Measurements from ENCODE around the gene KLHL20. TPM values are rescaled to one million over a fixed set of nuclear protein-coding genes. Genes with fewer than 3 reads are reported as not detected.
"Not testable (repeated sequence)": the region's sequence is repeated elsewhere in the genome, so short reads cannot be mapped to it uniquely, and the experiment has no call there.

KLHL20 gene
- 27.9 TPM for total RNA-seq
- polyA plus RNA-seq, result 10 to 100 TPM; 19.0 to 30.6 (median 22.1) TPM

GRCh38 chr1:173714759-173715537, at the start of gene KLHL20:
Gene KLHL20 (plus strand): TSS chr1:173714981. CDS start chr1:173716044, 1,063 bp downstream.
- H3K4me3 Mint-ChIP-seq, result peak within 1 kb of the TSS; percentile 91 to 99 (median 98)
- no peaks in the 10 kb centered on the region for H3K36me3 Mint-ChIP-seq
- peaks cover 15 to 37% (median 23%) of the 10 kb centered on the region in 4 donors for H3K4me1 Mint-ChIP-seq
- H3K9me3 ChIP-seq (ENCODE audit: control insufficient read depth in 2 of 2, low read length in 2 of 2), result no peaks in the 10 kb centered on the region
- DNase-seq, result peak; percentile 80 to 95 (median 89)
- peaks cover 30% of the 10 kb centered on the region for H3K4me1 ChIP-seq (ENCODE audit: control insufficient read depth, insufficient read depth, low read length, poor library complexity, severe bottlenecking)
- peaks cover 0 to 2% (median 0%) of the 10 kb centered on the region in 7 donors for H3K9me3 Mint-ChIP-seq
- peak; percentile 97 to 98 for ATAC-seq (ENCODE audit: low read depth in 2 of 2)
- peaks cover 22% of the 10 kb centered on the region for H3K27me3 ChIP-seq (ENCODE audit: control insufficient read depth, insufficient read depth, low read length)
- peak within 1 kb of the TSS; percentile 93 to 98 (median 96) for H3K27ac Mint-ChIP-seq
- peaks cover 18% of the 10 kb centered on the region for H3K27me3 Mint-ChIP-seq
- peak within 1 kb of the TSS; percentile 87 for H3K27ac ChIP-seq (ENCODE audit: insufficient read depth, low read length, poor library complexity, severe bottlenecking)
- H3K4me3 ChIP-seq (ENCODE audit: low read depth, low read length), result peak within 1 kb of the TSS; percentile 99
- peaks cover 3% of the 10 kb centered on the region for H3K36me3 ChIP-seq (ENCODE audit: control insufficient read depth, insufficient read depth, low read length)

- Histone ChIP-seq H3K9me3 (ENCODE audit: control insufficient read depth in 2 of 2, low read length in 2 of 2) (no peaks in the 10 kb centered on the region), H3K27me3 (ENCODE audit: control insufficient read depth, insufficient read depth, low read length) (peaks cover 9% of the 10 kb centered on the region), H3K4me3 (ENCODE audit: low read depth, low read length) (no peak overlapping the region), H3K36me3 (ENCODE audit: control insufficient read depth, insufficient read depth, low read length) (no peaks in the 10 kb centered on the region), H3K4me1 (ENCODE audit: control insufficient read depth, insufficient read depth, low read length, poor library complexity, severe bottlenecking) (no peaks in the 10 kb centered on the region), H3K27ac (ENCODE audit: insufficient read depth, low read length, poor library complexity, severe bottlenecking) (no peak overlapping the region)
- ATAC-seq (ENCODE audit: low read depth in 2 of 2) (no peak), DNase-seq (no peak)
- Mint-ChIP-seq H3K4me3 (no peak overlapping the region), H3K27ac (no peak overlapping the region), H3K27me3 (peaks cover 68% of the 10 kb centered on the region), H3K9me3 (peaks cover 0 to 4% (median 0%) of the 10 kb centered on the region in 7 donors), H3K4me1 (peaks cover 0 to 7% (median 3%) of the 10 kb centered on the region in 4 donors), H3K36me3 (no peaks in the 10 kb centered on the region)
Measured at GRCh38 chr1:173666646-173667045, 48.1 kb upstream of the KLHL20 start.

- Histone ChIP-seq H3K9me3 (ENCODE audit: control insufficient read depth in 2 of 2, low read length in 2 of 2) (no peaks in the 10 kb centered on the region), H3K27me3 (ENCODE audit: control insufficient read depth, insufficient read depth, low read length) (peaks cover 5% of the 10 kb centered on the region), H3K27ac (ENCODE audit: insufficient read depth, low read length, poor library complexity, severe bottlenecking) (no peak within 1 kb of the TSS), H3K36me3 (ENCODE audit: control insufficient read depth, insufficient read depth, low read length) (no peaks in the 10 kb centered on the region), H3K4me1 (ENCODE audit: control insufficient read depth, insufficient read depth, low read length, poor library complexity, severe bottlenecking) (no peaks in the 10 kb centered on the region), H3K4me3 (ENCODE audit: low read depth, low read length) (no peak within 1 kb of the TSS)
- peak within 1 kb of the TSS in 3 of 4 donors; percentile 20 to 57 (median 21) for H3K4me3 Mint-ChIP-seq
- peaks cover 0 to 7% (median 3%) of the 10 kb centered on the region in 4 donors for H3K4me1 Mint-ChIP-seq
- no peaks in the 10 kb centered on the region for H3K36me3 Mint-ChIP-seq
- H3K27me3 Mint-ChIP-seq, result peaks cover 58% of the 10 kb centered on the region
- DNase-seq (peak in 1 of 3 donors; percentile 9), ATAC-seq (ENCODE audit: low read depth in 2 of 2) (no peak)
- H3K9me3 Mint-ChIP-seq, result peaks cover 0 to 4% (median 0%) of the 10 kb centered on the region in 7 donors
- H3K27ac Mint-ChIP-seq, result peak within 1 kb of the TSS in 1 of 3 donors; percentile 26
Measured at GRCh38 chr1:173669491-173669941, 45.3 kb upstream of the KLHL20 start, which contains the start of gene ANKRD45. Gene ANKRD45 (minus strand): TSS chr1:173669851. CDS start chr1:173659418, 10,433 bp downstream.

- not testable (repeated sequence) for H3K4me3 Mint-ChIP-seq; H3K4me1 Mint-ChIP-seq; H3K27ac ChIP-seq (ENCODE audit: insufficient read depth, low read length, poor library complexity, severe bottlenecking); H3K9me3 Mint-ChIP-seq; H3K9me3 ChIP-seq (ENCODE audit: control insufficient read depth in 2 of 2, low read length in 2 of 2); ATAC-seq (ENCODE audit: low read depth in 2 of 2); H3K4me1 ChIP-seq (ENCODE audit: control insufficient read depth, insufficient read depth, low read length, poor library complexity, severe bottlenecking); H3K4me3 ChIP-seq (ENCODE audit: low read depth, low read length); H3K36me3 ChIP-seq (ENCODE audit: control insufficient read depth, insufficient read depth, low read length); H3K27ac Mint-ChIP-seq; DNase-seq; H3K36me3 Mint-ChIP-seq; H3K27me3 ChIP-seq (ENCODE audit: control insufficient read depth, insufficient read depth, low read length)
- H3K27me3 Mint-ChIP-seq, result peaks cover 44% of the 10 kb centered on the region
Measured at GRCh38 chr1:173674496-173674895, 40.3 kb upstream of the KLHL20 start.

- H3K27ac Mint-ChIP-seq; H3K4me3 ChIP-seq (ENCODE audit: low read depth, low read length); H3K27ac ChIP-seq (ENCODE audit: insufficient read depth, low read length, poor library complexity, severe bottlenecking); H3K36me3 ChIP-seq (ENCODE audit: control insufficient read depth, insufficient read depth, low read length); H3K4me1 Mint-ChIP-seq; H3K36me3 Mint-ChIP-seq; H3K4me1 ChIP-seq (ENCODE audit: control insufficient read depth, insufficient read depth, low read length, poor library complexity, severe bottlenecking); ATAC-seq (ENCODE audit: low read depth in 2 of 2); H3K27me3 ChIP-seq (ENCODE audit: control insufficient read depth, insufficient read depth, low read length); H3K4me3 Mint-ChIP-seq; H3K9me3 ChIP-seq (ENCODE audit: control insufficient read depth in 2 of 2, low read length in 2 of 2); DNase-seq: not testable (repeated sequence)
- H3K27me3 Mint-ChIP-seq, result peaks cover 16% of the 10 kb centered on the region
- peaks cover 0 to 13% (median 2%) of the 10 kb centered on the region in 7 donors for H3K9me3 Mint-ChIP-seq
Measured at GRCh38 chr1:173680152-173680551, 34.6 kb upstream of the KLHL20 start.

GRCh38 chr1:173682184-173682583, 32.6 kb upstream of the KLHL20 start:
- H3K9me3 ChIP-seq (ENCODE audit: control insufficient read depth in 2 of 2, low read length in 2 of 2), result no peaks in the 10 kb centered on the region
- no peak for ATAC-seq (ENCODE audit: low read depth in 2 of 2)
- Mint-ChIP-seq H3K4me1 (peaks cover 0 to 2% (median 0%) of the 10 kb centered on the region in 4 donors), H3K36me3 (no peaks in the 10 kb centered on the region), H3K9me3 (peaks cover 0 to 11% (median 2%) of the 10 kb centered on the region in 7 donors), H3K27ac (no peak overlapping the region), H3K4me3 (no peak overlapping the region), H3K27me3 (peaks cover 28% of the 10 kb centered on the region)
- no peaks in the 10 kb centered on the region for H3K36me3 ChIP-seq (ENCODE audit: control insufficient read depth, insufficient read depth, low read length)
- no peak for DNase-seq
- no peak overlapping the region for H3K4me3 ChIP-seq (ENCODE audit: low read depth, low read length)
- H3K27me3 ChIP-seq (ENCODE audit: control insufficient read depth, insufficient read depth, low read length), result no peaks in the 10 kb centered on the region
- no peak overlapping the region for H3K27ac ChIP-seq (ENCODE audit: insufficient read depth, low read length, poor library complexity, severe bottlenecking)
- no peaks in the 10 kb centered on the region for H3K4me1 ChIP-seq (ENCODE audit: control insufficient read depth, insufficient read depth, low read length, poor library complexity, severe bottlenecking)

- not testable (repeated sequence) for H3K27ac Mint-ChIP-seq; H3K9me3 ChIP-seq (ENCODE audit: control insufficient read depth in 2 of 2, low read length in 2 of 2); H3K27ac ChIP-seq (ENCODE audit: insufficient read depth, low read length, poor library complexity, severe bottlenecking); H3K4me3 ChIP-seq (ENCODE audit: low read depth, low read length); H3K27me3 ChIP-seq (ENCODE audit: control insufficient read depth, insufficient read depth, low read length); DNase-seq; H3K36me3 ChIP-seq (ENCODE audit: control insufficient read depth, insufficient read depth, low read length); H3K4me1 Mint-ChIP-seq; H3K4me1 ChIP-seq (ENCODE audit: control insufficient read depth, insufficient read depth, low read length, poor library complexity, severe bottlenecking); H3K4me3 Mint-ChIP-seq; ATAC-seq (ENCODE audit: low read depth in 2 of 2); H3K36me3 Mint-ChIP-seq
- H3K9me3 Mint-ChIP-seq, result peaks cover 0 to 11% (median 0%) of the 10 kb centered on the region in 7 donors
- peaks cover 21% of the 10 kb centered on the region for H3K27me3 Mint-ChIP-seq
Measured at GRCh38 chr1:173683838-173684237, 30.9 kb upstream of the KLHL20 start.
